GM10266 (cell line): ENCODE results near the gene EPB41L4A.
"Not testable (repeated sequence)": the region's sequence is repeated elsewhere in the genome, so short reads cannot be mapped to it uniquely, and the experiment has no call there.

Experiments
- DNase-seq: peaks from one replicate; pipeline ENCODE4 v3.0.0; 2012; ENCODE audit errors: extremely low spot score
- TF ChIP-seq, protein P1 (sequence below): IDR thresholded peaks from 2 replicates; pipeline ENCODE4 v1.5.1; 2012; ENCODE audit warnings: mild to moderate bottlenecking, low read depth; ENCODE audit not compliant: control insufficient read depth, insufficient read depth; ENCODE audit errors: missing control alignments

The EPB41L4A gene

DNA sequence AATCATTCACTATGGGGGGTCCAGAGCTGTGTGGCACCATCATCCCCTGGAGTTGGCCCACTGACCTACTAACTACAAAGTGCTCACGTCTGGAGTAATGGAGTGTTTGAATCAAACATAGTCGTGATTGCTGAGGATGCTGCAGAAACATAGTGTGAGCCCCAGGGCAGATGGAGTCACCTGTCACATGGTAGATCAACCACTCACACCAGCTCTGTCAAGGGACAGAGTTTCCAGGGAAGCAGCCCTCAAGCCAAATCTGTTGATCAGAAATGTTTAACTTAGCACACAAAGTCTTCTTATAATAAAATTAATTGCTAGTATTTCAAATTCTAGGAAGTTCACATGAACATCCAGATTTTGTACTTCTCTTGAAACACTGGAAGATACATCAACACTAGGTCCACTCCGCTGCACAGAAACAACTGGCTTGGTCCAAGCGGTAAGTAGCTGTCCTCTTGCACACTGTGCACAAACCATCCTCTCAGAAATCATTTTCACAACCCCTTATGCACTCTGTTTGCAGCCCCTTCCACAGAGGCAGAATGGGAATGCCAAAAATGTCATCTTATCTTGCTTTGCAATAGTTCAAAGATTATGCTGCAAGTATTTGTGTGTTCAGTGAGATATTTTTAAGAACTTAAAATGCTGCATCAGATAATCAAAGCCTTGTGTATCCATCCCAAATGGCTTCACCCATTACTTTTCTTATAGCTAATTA, 191.0 kb downstream of the EPB41L4A start:
- TF ChIP-seq, protein P1, sequence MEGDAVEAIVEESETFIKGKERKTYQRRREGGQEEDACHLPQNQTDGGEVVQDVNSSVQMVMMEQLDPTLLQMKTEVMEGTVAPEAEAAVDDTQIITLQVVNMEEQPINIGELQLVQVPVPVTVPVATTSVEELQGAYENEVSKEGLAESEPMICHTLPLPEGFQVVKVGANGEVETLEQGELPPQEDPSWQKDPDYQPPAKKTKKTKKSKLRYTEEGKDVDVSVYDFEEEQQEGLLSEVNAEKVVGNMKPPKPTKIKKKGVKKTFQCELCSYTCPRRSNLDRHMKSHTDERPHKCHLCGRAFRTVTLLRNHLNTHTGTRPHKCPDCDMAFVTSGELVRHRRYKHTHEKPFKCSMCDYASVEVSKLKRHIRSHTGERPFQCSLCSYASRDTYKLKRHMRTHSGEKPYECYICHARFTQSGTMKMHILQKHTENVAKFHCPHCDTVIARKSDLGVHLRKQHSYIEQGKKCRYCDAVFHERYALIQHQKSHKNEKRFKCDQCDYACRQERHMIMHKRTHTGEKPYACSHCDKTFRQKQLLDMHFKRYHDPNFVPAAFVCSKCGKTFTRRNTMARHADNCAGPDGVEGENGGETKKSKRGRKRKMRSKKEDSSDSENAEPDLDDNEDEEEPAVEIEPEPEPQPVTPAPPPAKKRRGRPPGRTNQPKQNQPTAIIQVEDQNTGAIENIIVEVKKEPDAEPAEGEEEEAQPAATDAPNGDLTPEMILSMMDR, result no peak
- DNase-seq, result no peak

DNA sequence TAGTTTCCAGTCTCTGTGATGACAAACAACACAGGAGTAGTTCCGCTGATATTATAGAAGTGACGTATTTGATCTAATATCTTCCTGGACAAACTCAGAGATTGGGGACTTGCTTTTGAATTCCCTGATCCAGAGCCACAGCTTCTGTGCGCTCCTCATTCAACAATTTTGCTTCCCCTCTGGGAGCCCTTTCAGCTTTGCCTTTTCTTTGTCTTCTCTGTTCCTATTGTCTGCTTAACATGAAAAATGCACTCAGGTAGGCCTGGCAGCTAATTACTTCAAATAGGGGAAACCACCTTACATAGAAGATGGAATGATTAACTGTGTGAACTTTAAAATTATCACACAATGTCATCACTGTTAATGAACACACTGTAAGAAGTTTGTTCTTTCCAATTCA, 192.9 kb downstream of the EPB41L4A start:
- TF ChIP-seq, protein P1, result no peak
- no peak for DNase-seq

DNA sequence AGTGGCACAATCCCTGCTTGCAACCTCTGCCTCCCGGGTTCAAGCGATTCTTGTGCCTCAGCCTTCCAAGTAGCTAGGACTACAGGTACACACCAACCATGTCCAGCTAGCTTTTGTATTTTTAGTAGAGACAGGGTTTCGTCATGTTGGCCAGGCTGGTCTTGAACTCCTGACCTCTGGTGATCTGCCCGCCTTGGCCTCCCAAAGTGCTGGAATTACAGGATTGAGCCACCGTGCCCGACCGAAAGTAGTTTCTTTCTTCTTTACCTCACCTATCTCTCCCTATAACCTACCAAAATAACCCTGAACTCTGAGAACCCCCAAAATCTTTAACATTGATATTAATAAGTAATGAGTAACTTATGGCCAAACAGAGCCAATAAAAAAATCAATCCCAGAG, 196.1 kb downstream of the EPB41L4A start:
- not testable (repeated sequence) for DNase-seq

DNA sequence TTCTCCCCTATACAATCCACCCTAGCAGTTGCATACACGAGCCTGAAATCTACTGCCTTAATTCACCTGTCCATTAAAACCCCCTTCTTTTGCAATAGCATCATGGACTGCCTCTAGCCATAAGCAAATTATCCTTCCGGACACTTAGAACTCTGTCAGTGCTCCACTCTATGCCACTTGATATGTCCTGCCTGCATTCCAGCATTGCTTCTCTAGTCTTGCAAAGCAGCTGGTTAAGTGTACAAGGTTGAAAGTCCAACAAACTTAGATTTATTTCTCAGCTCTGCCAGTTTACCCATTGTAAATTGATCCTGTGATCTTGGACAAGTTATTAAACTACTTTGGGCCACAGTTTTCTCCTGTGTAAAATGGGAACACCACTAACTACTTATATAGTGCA, 197.9 kb downstream of the EPB41L4A start:
- TF ChIP-seq, protein P1, result no peak
- DNase-seq, result no peak

DNA sequence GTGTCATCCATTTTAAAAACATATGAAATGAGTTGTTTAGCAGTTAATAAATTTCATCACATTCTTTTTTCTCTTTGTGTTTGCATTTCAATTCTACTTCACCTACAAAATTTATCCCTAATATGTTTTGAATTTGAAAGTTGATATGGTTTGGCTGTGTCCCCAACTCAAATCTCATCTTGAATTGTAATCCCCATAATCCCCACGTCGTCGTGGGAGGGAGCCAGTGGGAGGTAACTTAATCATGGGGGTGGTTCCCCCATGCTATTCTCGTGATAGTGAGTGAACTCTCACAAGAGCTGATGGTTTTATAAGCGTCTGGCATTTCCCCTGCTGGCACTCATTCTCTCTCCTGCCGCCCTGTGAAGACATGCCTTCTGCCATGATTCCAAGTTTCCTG, 200.1 kb downstream of the EPB41L4A start:
- no peak for DNase-seq
- TF ChIP-seq, protein P1, result no peak

DNA sequence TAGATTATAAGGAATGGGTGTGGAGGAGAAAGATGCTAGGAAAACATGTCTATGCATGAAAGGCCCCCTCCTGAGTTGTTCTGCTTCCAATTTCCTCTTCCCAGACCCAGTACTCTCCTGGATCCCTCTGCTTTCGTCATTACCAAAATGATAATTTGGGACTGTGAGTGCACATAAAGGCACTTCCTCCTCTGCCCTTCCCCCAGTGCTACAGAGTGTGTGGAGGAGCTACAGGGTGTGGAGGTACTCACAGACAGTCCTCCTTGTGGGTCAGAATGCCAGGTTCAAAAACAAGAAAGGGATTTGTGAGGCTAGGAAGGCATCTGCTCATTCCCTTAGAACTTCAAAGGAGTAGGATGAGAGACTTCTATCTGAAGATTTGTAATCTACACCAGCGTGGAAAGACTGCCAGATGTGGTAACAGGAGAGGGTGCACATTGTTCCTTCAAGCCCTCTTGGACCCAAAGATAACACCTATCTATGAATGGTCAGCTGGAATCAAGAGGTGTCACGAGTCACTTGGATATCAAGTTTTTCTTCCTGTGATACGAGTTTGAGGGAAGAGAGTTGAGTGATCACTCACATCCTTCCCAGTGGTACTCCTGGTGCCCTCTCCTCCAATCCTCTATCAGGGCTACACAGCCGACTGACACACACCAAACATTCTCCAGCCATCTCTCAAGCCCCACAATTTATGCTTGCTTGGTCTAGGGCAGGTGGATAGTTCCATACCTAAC, 201.1 kb downstream of the EPB41L4A start:
- DNase-seq, result no peak
- TF ChIP-seq, protein P1, result no peak

DNA sequence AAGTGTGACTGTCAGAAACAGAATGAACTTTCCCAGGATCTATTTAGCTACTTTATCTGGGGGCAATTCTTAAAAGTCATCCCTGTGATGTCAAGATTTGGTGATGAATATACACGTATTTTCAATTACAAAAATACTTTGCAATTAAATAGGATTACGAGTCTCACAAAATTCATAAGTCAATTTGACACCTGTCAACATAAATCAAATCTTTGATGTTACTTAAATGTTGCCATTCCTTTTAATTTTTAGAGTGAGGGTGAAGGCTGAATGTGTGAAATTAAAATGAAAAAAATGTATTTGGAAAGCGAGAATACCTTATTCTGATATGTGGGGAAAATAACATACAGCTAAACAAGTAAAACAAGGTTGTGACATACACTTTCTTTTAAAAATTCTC, 202.9 kb downstream of the EPB41L4A start:
- DNase-seq, result no peak
- TF ChIP-seq, protein P1, result no peak
